MM.1S (cell line): Measurements from ENCODE around the gene SERPINA12.

Experiments used
- CTCF ChIP-seq: fragments of 300-600 bp; sonication (generic); IDR thresholded peaks from 2 replicates; pipeline ENCODE4 v1.5.1; 2016; ENCODE audit warnings: antibody characterized with exemption, low read length, mixed read lengths
- EZH2 ChIP-seq: fragments of 300-600 bp; sonication (generic); optimal IDR thresholded peaks from 2 replicates; pipeline ENCODE3; 2017; ENCODE audit warnings: low read depth, mild to moderate bottlenecking, antibody characterized with exemption, low read length, mixed read lengths
- EZH2phosphoT487 ChIP-seq: fragments of 300-600 bp; sonication (generic); IDR thresholded peaks from 2 replicates; pipeline ENCODE4 v1.6.1; 2018; ENCODE audit warnings: antibody characterized with exemption, low read length

GRCh38 chr14:94547151-94547680 is 37.9 kb upstream of the SERPINA12 start:
- TF ChIP-seq CTCF (no peak), EZH2phosphoT487 (no peak), EZH2 (no peak)
